Measurements from ENCODE around the gene GUCY1A2.

The GUCY1A2 gene

DNA sequence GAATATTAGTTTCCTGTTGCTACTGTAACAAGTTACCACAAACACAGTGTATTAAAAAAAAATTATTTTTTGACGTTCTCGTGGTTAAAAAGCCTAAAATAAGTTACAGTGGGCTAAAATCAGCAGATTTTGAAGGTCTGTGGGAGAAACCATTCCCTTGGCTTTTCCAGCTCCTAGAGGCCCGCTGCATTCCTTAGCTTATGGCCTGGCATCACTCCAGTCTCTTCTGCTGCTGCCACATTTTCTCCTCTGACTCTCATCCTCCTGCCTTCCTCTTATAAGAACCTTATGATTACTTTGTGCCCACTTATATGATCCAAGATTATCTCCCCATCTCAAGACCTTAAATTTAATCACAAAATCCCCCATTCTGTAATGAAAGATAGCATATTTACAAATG, 392.7 kb downstream of the GUCY1A2 start:
- no peak for DNase-seq

DNA sequence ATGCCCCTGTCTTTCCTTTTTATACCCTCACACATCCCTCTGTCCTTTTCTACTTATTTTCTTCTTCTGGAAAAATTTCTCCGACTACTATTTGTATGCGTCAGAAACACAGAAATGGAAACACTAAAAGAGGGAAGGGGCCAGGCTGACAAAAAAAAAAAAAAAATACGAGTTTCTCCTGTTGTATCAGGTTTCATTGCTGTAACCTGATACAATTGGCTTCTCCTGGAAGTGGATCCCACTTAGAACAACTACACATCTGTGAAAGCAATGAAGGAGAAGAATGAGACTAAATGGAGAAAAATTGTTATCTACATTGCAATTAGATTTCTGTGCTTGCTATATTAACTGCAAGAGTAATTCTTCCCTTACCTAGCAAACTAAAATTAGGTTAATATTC, 393.9 kb downstream of the GUCY1A2 start:
- DNase-seq: no peak

Measured in inflammatory macrophage treated with lipopolysaccharide for 1 hour (primary cell).